HepG2 (cell line): ENCODE measurements around the gene ZFAND3. TPM values are rescaled to one million over a fixed set of nuclear protein-coding genes. Genes with fewer than 3 reads are reported as not detected.

ENCODE experiments used
- ATAC-seq: fragments of 200-7000 bp; cut with Tn5 transposase; 3 replicates; pipeline ENCODE4 v1.9.1; 2020; ENCODE audit warnings: mild to moderate bottlenecking, moderate library complexity
- BruUV-seq: library from RNA; stranded (reverse); fragments of 400-500 nt; replicated peaks from 2 replicates; lab custom pipeline; 2021; lab: Mats Ljungman, UMichigan
- CTCF ChIA-PET: fragments of 300-600 bp; formaldehyde crosslinking; extraction: SDS; loops from one replicate; lab custom pipeline; 2021; ENCODE audit warnings: low total read pairs, inconsistent platforms, low intra/inter-chr PET ratio; lab: Yijun Ruan, JAX
- POLR2A ChIA-PET: fragments of 350-600 bp; sonication (Branson Sonifier 250); formaldehyde crosslinking; loops from one replicate; lab custom pipeline; 2020; ENCODE audit warnings: antibody characterized with exemption, inconsistent platforms; lab: Yijun Ruan, JAX
- DNase-seq: peaks from one replicate; pipeline ENCODE4 v3.0.0-alpha.2; 2015; ENCODE audit warnings: low spot score
- FAIRE-seq: peaks from 3 replicates; lab custom pipeline; 2011; peaks lifted over from hg19 to GRCh38; lab: Jason Lieb, UNC
- H2AFZ ChIP-seq: one replicate; pipeline ENCODE4 v1.6.1; 2011; ENCODE audit warnings: low read length, inconsistent platforms
- H3K27ac ChIP-seq: fragments of 300-600 bp; 3 replicates; pipeline ENCODE4 v1.8.0; 2011; ENCODE audit warnings: mixed run types, mild to moderate bottlenecking, mixed read lengths, low read length, inconsistent platforms; ENCODE audit not compliant: insufficient read depth; ENCODE audit errors: extremely low read length
- H3K27me3 ChIP-seq, 2 experiments: fragments of 200-600 bp in 1 of 2; 2 replicates in 1 of 2; 3 replicates in 1 of 2; pipeline versions ENCODE4 v1.6.0 to v1.8.0; 2011; ENCODE audit warnings: low read length in 2 of 2, mild to moderate bottlenecking in 2 of 2, moderate library complexity in 2 of 2, inconsistent platforms in 1 of 2; ENCODE audit not compliant: insufficient read depth in 2 of 2, control insufficient read depth in 1 of 2
- H3K36me3 ChIP-seq, 2 experiments: fragments of 200-600 bp in 1 of 2; replicated peaks in 1 of 2; 2 replicates in 1 of 2; 3 replicates in 1 of 2; pipeline versions ENCODE4 v1.5.1 to v1.8.0; 2011; ENCODE audit warnings: low read length in 2 of 2, inconsistent platforms in 1 of 2; ENCODE audit not compliant: insufficient read depth in 2 of 2, control insufficient read depth in 1 of 2
- H3K4me1 ChIP-seq: 2 replicates; pipeline ENCODE4 v1.5.1; 2012; ENCODE audit warnings: low read length, inconsistent platforms; ENCODE audit not compliant: insufficient read depth
- H3K4me2 ChIP-seq: 2 replicates; pipeline ENCODE4 v1.6.0; 2011; ENCODE audit warnings: low read depth, low read length, inconsistent platforms
- H3K4me3 ChIP-seq, 3 experiments: fragments of 200-600 bp in 1 of 3; sonication (generic), shearing (Covaris generic) in 1 of 3; replicated peaks in 1 of 3; 2 replicates each; pipeline ENCODE4 v1.5.1; 2011 to 2016; ENCODE audit warnings: low read length in 3 of 3, inconsistent platforms in 2 of 3, low read depth in 2 of 3, mild to moderate bottlenecking in 2 of 3, control low read depth in 1 of 3, mixed read lengths in 1 of 3; ENCODE audit not compliant: insufficient read depth in 1 of 3
- H3K79me2 ChIP-seq: one replicate; pipeline ENCODE4 v1.6.1; 2011; ENCODE audit warnings: low read length, inconsistent platforms; ENCODE audit not compliant: insufficient read depth
- H3K9ac ChIP-seq: 2 replicates; pipeline ENCODE4 v1.6.0; 2011; ENCODE audit warnings: mild to moderate bottlenecking, low read depth, low read length, inconsistent platforms; ENCODE audit not compliant: insufficient read depth
- H3K9me3 ChIP-seq: 2 replicates; pipeline ENCODE4 v1.5.1; 2012; ENCODE audit warnings: mild to moderate bottlenecking, low read length
- H4K20me1 ChIP-seq: 2 replicates; pipeline ENCODE4 v1.6.0; 2011; ENCODE audit warnings: inconsistent platforms, mild to moderate bottlenecking, low read length, moderate library complexity; ENCODE audit not compliant: insufficient read depth
- ARNT2 ChIP-seq: sonication (generic); formaldehyde crosslinking; IDR thresholded peaks from 2 replicates; pipeline ENCODE4 v1.8.0; 2022; ENCODE audit warnings: mild to moderate bottlenecking, low read depth, missing genetic modification reagents, moderate library complexity
- HCFC1 ChIP-seq: fragments of 150-350 bp; IDR thresholded peaks from 2 replicates; pipeline ENCODE4 v1.6.1; 2014; ENCODE audit warnings: low read depth, low read length
- HMG20A ChIP-seq: IDR thresholded peaks from 2 replicates; pipeline ENCODE4 v1.6.1; 2016; ENCODE audit warnings: borderline replicate concordance
- ISL2 ChIP-seq: sonication (generic); formaldehyde crosslinking; IDR thresholded peaks from 2 replicates; pipeline ENCODE4 v1.5.0; 2020; ENCODE audit warnings: missing genetic modification reagents
- ZBTB42 ChIP-seq: sonication (generic); formaldehyde crosslinking; IDR thresholded peaks from 2 replicates; pipeline ENCODE4 v1.5.0; 2020; ENCODE audit warnings: mild to moderate bottlenecking, missing genetic modification reagents
- ZNF24 ChIP-seq: fragments of 450-650 bp; IDR thresholded peaks from 2 replicates; pipeline ENCODE4 v1.6.1; 2017; ENCODE audit warnings: antibody characterized with exemption, mild to moderate bottlenecking
- ZNF569 ChIP-seq: sonication (generic); formaldehyde crosslinking; IDR thresholded peaks from 2 replicates; pipeline ENCODE4 v1.5.0; 2020; ENCODE audit warnings: mild to moderate bottlenecking, missing genetic modification reagents, moderate library complexity, borderline replicate concordance
- ZNF720 ChIP-seq: sonication (generic); formaldehyde crosslinking; IDR thresholded peaks from 2 replicates; pipeline ENCODE4 v1.4.0; 2020; ENCODE audit warnings: missing genetic modification reagents
- WGBS: methylation state at CpG from one replicate; pipeline ENCODE4 v1.1.6; 2017; ENCODE audit warnings: low lambda C conversion rate; 5-methylcytosine and 5-hydroxymethylcytosine counted together
- in situ Hi-C: cut with HindIII; loops from 2 replicates; pipeline ENCODE4 v1.10.0; 2017; ENCODE audit warnings: low pct_unique_long_range_greater_than_20kb; ENCODE audit not compliant: extremely low pct_ligation_motif_present
- intact Hi-C: fragments of 100-400 bp; cut with micrococcal nuclease; formaldehyde crosslinking; loops from one replicate; pipeline ENCODE4 v1.10.0; 2022; ENCODE audit not compliant: unreplicated experiment
- polyA plus RNA-seq, 8 experiments: library from polyadenylated mRNA; depleted of rRNA in 3 of 8; stranded (reverse) in 7 of 8; unstranded in 1 of 8; fragments of >200 nt; fragmentation: Illumina TruSeq in 4 of 8; extraction: Trizol in 4 of 8; gene quantifications; 2 replicates each; pipeline versions ENCODE4 v1.2.1 to v1.2.3, GENCODE V29; 2011 to 2016; ENCODE audit warnings: low read depth in 4 of 8, missing spikeins in 1 of 8, mixed read lengths in 1 of 8; ENCODE audit not compliant: insufficient read depth in 1 of 8
- total RNA-seq, 5 experiments: library from RNA; depleted of rRNA; stranded (reverse); fragments of >200 nt; fragmentation: Illumina TruSeq; extraction: Trizol; gene quantifications; 2 replicates each; pipeline ENCODE4 v1.2.3, GENCODE V29; 2016; ENCODE audit warnings: low read depth in 1 of 5
- TF ChIP-seq, protein P1 (sequence below): sonication (generic); formaldehyde crosslinking; IDR thresholded peaks from 2 replicates; pipeline ENCODE4 v1.4.0; 2020; ENCODE audit warnings: mild to moderate bottlenecking, missing genetic modification reagents, borderline replicate concordance

Gene ZFAND3
- total and polyA plus RNA-seq, 2 of the 13 experiments (the other 11 are each of a cell fraction or from before 2014, with no cell fraction given): 16.4 to 17.1 TPM

DNA sequence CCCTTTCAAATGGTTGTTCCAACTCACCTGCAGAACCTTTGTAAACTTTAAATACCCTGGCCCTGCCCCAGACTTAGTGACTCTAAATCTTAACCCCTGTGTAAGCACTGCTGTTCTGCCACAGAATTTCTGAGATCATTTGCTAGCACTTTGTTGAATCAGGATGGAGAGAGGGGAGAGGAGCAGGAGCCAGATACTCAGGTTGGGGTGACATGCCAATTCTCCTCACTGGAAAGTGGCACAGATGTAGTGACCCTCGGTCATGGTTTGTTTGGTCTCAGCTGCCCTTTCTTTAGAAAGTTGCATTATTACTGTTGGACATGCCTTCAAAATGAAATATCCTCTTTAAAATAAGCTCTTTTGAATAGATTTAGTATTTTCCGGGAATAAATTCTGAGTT is 168.0 kb downstream of the ZFAND3 start:
- TF ChIP-seq ZNF24 (no peak), ZBTB42 (CRISPR knock-in tag) (no peak), HMG20A (CRISPR knock-in tag) (no peak), ISL2 (CRISPR knock-in tag) (no peak), ARNT2 (CRISPR knock-in tag) (no peak), HCFC1 (no peak), ZNF720 (CRISPR knock-in tag) (no peak), ZNF569 (CRISPR knock-in tag) (no peak)
- TF ChIP-seq, protein P1, sequence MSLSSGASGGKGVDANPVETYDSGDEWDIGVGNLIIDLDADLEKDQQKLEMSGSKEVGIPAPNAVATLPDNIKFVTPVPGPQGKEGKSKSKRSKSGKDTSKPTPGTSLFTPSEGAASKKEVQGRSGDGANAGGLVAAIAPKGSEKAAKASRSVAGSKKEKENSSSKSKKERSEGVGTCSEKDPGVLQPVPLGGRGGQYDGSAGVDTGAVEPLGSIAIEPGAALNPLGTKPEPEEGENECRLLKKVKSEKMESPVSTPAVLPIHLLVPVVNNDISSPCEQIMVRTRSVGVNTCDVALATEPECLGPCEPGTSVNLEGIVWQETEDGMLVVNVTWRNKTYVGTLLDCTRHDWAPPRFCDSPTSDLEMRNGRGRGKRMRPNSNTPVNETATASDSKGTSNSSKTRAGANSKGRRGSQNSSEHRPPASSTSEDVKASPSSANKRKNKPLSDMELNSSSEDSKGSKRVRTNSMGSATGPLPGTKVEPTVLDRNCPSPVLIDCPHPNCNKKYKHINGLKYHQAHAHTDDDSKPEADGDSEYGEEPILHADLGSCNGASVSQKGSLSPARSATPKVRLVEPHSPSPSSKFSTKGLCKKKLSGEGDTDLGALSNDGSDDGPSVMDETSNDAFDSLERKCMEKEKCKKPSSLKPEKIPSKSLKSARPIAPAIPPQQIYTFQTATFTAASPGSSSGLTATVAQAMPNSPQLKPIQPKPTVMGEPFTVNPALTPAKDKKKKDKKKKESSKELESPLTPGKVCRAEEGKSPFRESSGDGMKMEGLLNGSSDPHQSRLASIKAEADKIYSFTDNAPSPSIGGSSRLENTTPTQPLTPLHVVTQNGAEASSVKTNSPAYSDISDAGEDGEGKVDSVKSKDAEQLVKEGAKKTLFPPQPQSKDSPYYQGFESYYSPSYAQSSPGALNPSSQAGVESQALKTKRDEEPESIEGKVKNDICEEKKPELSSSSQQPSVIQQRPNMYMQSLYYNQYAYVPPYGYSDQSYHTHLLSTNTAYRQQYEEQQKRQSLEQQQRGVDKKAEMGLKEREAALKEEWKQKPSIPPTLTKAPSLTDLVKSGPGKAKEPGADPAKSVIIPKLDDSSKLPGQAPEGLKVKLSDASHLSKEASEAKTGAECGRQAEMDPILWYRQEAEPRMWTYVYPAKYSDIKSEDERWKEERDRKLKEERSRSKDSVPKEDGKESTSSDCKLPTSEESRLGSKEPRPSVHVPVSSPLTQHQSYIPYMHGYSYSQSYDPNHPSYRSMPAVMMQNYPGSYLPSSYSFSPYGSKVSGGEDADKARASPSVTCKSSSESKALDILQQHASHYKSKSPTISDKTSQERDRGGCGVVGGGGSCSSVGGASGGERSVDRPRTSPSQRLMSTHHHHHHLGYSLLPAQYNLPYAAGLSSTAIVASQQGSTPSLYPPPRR (CRISPR knock-in tag): no peak
- peak overlapping the region; percentile 18 for H3K27ac ChIP-seq
- peaks cover 31% of the 10 kb centered on the region for H3K79me2 ChIP-seq
- BruUV-seq: no TSS peak
- WGBS: 80% methylated on average over 2 of the region's 2 CpGs
- H3K4me1 ChIP-seq: peaks cover 39% of the 10 kb centered on the region
- peak overlapping the region; percentile 16 for H3K4me2 ChIP-seq
- DNase-seq (peak; percentile 23), ATAC-seq (peak; percentile 32; the same call in 2 of the 3 replicates), FAIRE-seq (no peak)
- H4K20me1 ChIP-seq: peaks cover 15% of the 10 kb centered on the region
- H3K9me3 ChIP-seq: no peaks in the 10 kb centered on the region
- no peak overlapping the region for H3K4me3 ChIP-seq
- no peak overlapping the region for H3K9ac ChIP-seq
- intact Hi-C loops: no loop called here
- in situ Hi-C loops: no loop called here
- ChIA-PET CTCF (no interaction called here), POLR2A (interaction anchor here (1.4 kb wide), 1 partner anchor 169 kb away, joined by 6 read pairs; no protein-coding TSS in a partner anchor)
- H3K36me3 ChIP-seq: no peaks in the 10 kb centered on the region
- no peaks in the 10 kb centered on the region for H3K27me3 ChIP-seq
- no peak overlapping the region for H2AFZ ChIP-seq
